GM18909 (cell line): ENCODE results near the gene NELL1.

Experiments used
- ATAC-seq: cut with Tn5 transposase; IDR thresholded peaks from one replicate; pipeline ENCODE4 v1.9.1; 2021; ENCODE audit warnings: mild to moderate bottlenecking; ENCODE audit not compliant: unreplicated experiment, poor library complexity

Gene NELL1

GRCh38 chr11:20668844-20669819, at the start of gene NELL1:
NELL1 (plus strand) TSS chr11:20669586.
- no peak for ATAC-seq

GRCh38 chr11:20620988-20621387, 48.4 kb upstream of the NELL1 start:
- no peak for ATAC-seq

- ATAC-seq = no peak
Observed at GRCh38 chr11:20621679-20622078, 47.7 kb upstream of the NELL1 start.

- no peak for ATAC-seq
Observed at GRCh38 chr11:20623252-20623651, 46.1 kb upstream of the NELL1 start.

- no peak for ATAC-seq
Observed at GRCh38 chr11:20626279-20626678, 43.1 kb upstream of the NELL1 start.

- ATAC-seq = no peak
Observed at GRCh38 chr11:20627026-20627425, 42.4 kb upstream of the NELL1 start.

- ATAC-seq = no peak
Observed at GRCh38 chr11:20627701-20628100, 41.7 kb upstream of the NELL1 start.

GRCh38 chr11:20631519-20632168, 37.7 kb upstream of the NELL1 start:
- ATAC-seq = no peak

- ATAC-seq = no peak
Observed at GRCh38 chr11:20632169-20632532, 37.2 kb upstream of the NELL1 start.

- ATAC-seq = no peak
Observed at GRCh38 chr11:20634044-20634443, 35.3 kb upstream of the NELL1 start.

GRCh38 chr11:20634781-20635180, 34.6 kb upstream of the NELL1 start:
- ATAC-seq = no peak

- no peak for ATAC-seq
Observed at GRCh38 chr11:20638074-20638473, 31.3 kb upstream of the NELL1 start.

GRCh38 chr11:20639688-20640087, 29.7 kb upstream of the NELL1 start:
- ATAC-seq = no peak

- ATAC-seq = no peak
Observed at GRCh38 chr11:20640401-20640800, 29.0 kb upstream of the NELL1 start.

GRCh38 chr11:20644360-20644759, 25.0 kb upstream of the NELL1 start:
- ATAC-seq = no peak

GRCh38 chr11:20647976-20648565, 21.3 kb upstream of the NELL1 start:
- ATAC-seq = peak; percentile 75

- ATAC-seq = no peak
Observed at GRCh38 chr11:20652150-20652806, 17.1 kb upstream of the NELL1 start.

GRCh38 chr11:20654038-20654437, 15.3 kb upstream of the NELL1 start:
- no peak for ATAC-seq

- no peak for ATAC-seq
Observed at GRCh38 chr11:20656901-20657300, 12.5 kb upstream of the NELL1 start.

GRCh38 chr11:20658135-20658534, 11.3 kb upstream of the NELL1 start:
- ATAC-seq = no peak

- ATAC-seq = no peak
Observed at GRCh38 chr11:20661445-20661844, 7.9 kb upstream of the NELL1 start.
